Psoas muscle (tissue), 8 donors: ENCODE results near the gene FMNL2. TPM values are rescaled to one million over a fixed set of nuclear protein-coding genes. Genes with fewer than 3 reads are reported as not detected.

ENCODE experiments used
- ATAC-seq, 4 donors: fragments of 200-7000 bp; cut with Tn5 transposase; one replicate each; pipeline ENCODE4 v1.9.1; 2020; ENCODE audit warnings: moderate library complexity in 3 of 4, mild to moderate bottlenecking in 2 of 4
- DNase-seq, 2 donors: peaks; one replicate each; pipeline ENCODE4 v3.0.0-alpha.2; 2020
- H3K27ac ChIP-seq: fragments of 200-600 bp; one replicate; pipeline ENCODE4 v1.8.0; 2022
- H3K27me3 ChIP-seq, 3 donors: fragments of 200-600 bp in 1 of 3; one replicate each; pipeline versions ENCODE4 v1.6.1 to v1.8.0; 2013 to 2022; ENCODE audit warnings: low read length in 2 of 3, mild to moderate bottlenecking in 2 of 3, moderate library complexity in 1 of 3; ENCODE audit not compliant: insufficient read depth in 3 of 3
- H3K36me3 ChIP-seq, 2 donors: fragments of 200-600 bp in 1 of 2; one replicate each; pipeline versions ENCODE4 v1.6.1 to v1.8.0; 2013 to 2022; ENCODE audit warnings: low read depth in 1 of 2, mild to moderate bottlenecking in 1 of 2, moderate library complexity in 1 of 2; ENCODE audit not compliant: insufficient read depth in 1 of 2
- H3K4me1 ChIP-seq: fragments of 200-600 bp; one replicate; pipeline ENCODE4 v1.8.0; 2022
- H3K4me3 ChIP-seq: fragments of 200-600 bp; one replicate; pipeline ENCODE4 v1.8.0; 2022; ENCODE audit warnings: mild to moderate bottlenecking
- H3K9me3 ChIP-seq: fragments of 200-600 bp; one replicate; pipeline ENCODE4 v1.8.0; 2022
- WGBS, 3 donors: extraction: QIAGEN DNeasy Blood & Tissue Kit; methylation state at CpG; one replicate each; pipeline versions ENCODE4 v1.1.6 to v1.1.7; 2013; 5-methylcytosine and 5-hydroxymethylcytosine counted together
- intact Hi-C, 2 donors: fragments of 100-400 bp; cut with DNase I; formaldehyde crosslinking; loops; one replicate each; pipeline versions ENCODE4 v1.11.0 to v1.14.2; 2022
- polyA plus RNA-seq, 3 donors: library from polyadenylated mRNA; stranded (reverse); fragments of 200-250 nt; gene quantifications; one replicate each; pipeline ENCODE4 v1.2.3, GENCODE V29; 2013
- total RNA-seq, 4 donors: library from RNA; stranded (reverse); fragmentation: NEBNext Ultra II Directional in 2 of 4; extraction: Animal tissue kit (Norgen Biotek cat#: 25700) in 2 of 4; gene quantifications; one replicate each; pipeline versions ENCODE4 v1.2.1 to v1.2.4, GENCODE V29; 2021 to 2023
- TF ChIP-seq, protein P1 (sequence below): fragments of 200-600 bp; IDR thresholded peaks from one replicate; pipeline ENCODE4 v1.8.0; 2022; ENCODE audit warnings: antibody characterized with exemption
- donor health status: healthy with polysubstance abuse.
- donor health status: DM: no; HTN: no; CAD: no; lungs with moderate emphysema.
- donor health status: Bipolar disorder and iron deficiency.
- donor health status: healthy.
- donor health status: DM: yes; HTN: yes; CAD: no.
- donor health status: DM: no; HTN: no; CAD: no.
- donor health status: DM: no; HTN: no; CAD: no.
- donor health status: DM: yes; HTN: yes; CAD: no.

The FMNL2 gene
- total and polyA plus RNA-seq, 7 donors, result 6.6 to 18.2 (median 11.0) TPM

DNA sequence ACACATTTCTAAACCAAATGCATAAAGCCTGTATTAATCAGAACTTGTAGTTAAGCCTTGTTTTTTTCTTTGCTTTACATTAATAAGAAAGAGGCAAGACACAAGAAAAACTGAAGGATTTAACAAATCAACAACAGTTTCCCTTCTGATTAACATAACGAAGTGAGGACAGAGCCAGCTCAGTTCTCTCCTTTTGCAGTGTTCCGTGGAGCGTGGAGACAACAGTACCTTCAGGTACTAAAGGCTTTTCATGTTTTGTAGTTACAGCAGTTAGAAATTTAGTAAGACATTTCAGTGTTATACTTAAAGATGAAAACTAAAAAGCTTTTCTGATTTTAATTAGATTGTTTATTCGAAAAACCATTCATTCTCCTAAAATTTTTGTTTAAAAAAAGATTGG is 115.2 kb downstream of the FMNL2 start:
- Histone ChIP-seq H3K36me3 (no peaks in the 10 kb centered on the region), H3K27ac (no peak overlapping the region), H3K4me3 (no peak overlapping the region), H3K4me1 (peaks cover 52% of the 10 kb centered on the region), H3K9me3 (no peaks in the 10 kb centered on the region), H3K27me3 (no peaks in the 10 kb centered on the region)
- WGBS, 3 donors, result 96 to 99% (median 98%) methylated on average over 4 of the region's 4 CpGs
- ATAC-seq, result no peak
- intact Hi-C loops, result no loop called here
- TF ChIP-seq, protein P1, sequence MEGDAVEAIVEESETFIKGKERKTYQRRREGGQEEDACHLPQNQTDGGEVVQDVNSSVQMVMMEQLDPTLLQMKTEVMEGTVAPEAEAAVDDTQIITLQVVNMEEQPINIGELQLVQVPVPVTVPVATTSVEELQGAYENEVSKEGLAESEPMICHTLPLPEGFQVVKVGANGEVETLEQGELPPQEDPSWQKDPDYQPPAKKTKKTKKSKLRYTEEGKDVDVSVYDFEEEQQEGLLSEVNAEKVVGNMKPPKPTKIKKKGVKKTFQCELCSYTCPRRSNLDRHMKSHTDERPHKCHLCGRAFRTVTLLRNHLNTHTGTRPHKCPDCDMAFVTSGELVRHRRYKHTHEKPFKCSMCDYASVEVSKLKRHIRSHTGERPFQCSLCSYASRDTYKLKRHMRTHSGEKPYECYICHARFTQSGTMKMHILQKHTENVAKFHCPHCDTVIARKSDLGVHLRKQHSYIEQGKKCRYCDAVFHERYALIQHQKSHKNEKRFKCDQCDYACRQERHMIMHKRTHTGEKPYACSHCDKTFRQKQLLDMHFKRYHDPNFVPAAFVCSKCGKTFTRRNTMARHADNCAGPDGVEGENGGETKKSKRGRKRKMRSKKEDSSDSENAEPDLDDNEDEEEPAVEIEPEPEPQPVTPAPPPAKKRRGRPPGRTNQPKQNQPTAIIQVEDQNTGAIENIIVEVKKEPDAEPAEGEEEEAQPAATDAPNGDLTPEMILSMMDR, result no peak
- no peak for DNase-seq

DNA sequence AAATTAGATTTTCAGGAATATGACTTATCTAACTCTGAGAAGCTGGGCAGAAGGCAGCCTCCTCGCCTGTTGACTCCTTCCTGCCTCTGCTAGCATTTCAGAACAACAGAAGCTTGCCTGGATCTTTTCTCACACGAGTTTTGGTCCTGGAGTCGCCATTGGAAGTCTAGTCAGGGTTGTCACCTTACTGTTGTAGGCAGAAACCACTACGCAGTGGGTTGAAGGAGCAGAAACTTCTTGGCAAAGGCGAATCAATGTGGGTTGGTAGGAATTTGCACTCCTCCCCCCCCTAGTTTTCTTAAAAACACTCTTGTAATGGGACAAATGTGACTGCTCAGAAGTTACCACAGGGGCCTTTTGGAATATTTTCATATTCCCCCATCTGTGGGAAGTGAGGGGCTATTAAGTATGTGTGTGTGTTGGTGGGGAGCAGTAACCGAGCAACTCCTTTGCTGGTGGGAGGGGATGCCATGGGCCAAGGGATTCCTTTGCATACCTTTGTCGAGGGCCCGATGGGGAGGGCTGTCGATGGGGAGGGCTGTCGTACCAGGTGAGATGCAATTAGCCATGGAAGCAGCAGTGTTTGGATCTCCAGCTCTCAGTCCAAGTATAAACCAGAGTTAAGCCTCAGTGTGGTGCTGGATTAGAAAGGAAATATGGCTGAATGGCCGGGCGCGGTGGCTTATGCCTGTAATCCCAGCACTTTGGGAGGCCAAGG is 117.4 kb downstream of the FMNL2 start:
- no peak overlapping the region for H3K27ac ChIP-seq

DNA sequence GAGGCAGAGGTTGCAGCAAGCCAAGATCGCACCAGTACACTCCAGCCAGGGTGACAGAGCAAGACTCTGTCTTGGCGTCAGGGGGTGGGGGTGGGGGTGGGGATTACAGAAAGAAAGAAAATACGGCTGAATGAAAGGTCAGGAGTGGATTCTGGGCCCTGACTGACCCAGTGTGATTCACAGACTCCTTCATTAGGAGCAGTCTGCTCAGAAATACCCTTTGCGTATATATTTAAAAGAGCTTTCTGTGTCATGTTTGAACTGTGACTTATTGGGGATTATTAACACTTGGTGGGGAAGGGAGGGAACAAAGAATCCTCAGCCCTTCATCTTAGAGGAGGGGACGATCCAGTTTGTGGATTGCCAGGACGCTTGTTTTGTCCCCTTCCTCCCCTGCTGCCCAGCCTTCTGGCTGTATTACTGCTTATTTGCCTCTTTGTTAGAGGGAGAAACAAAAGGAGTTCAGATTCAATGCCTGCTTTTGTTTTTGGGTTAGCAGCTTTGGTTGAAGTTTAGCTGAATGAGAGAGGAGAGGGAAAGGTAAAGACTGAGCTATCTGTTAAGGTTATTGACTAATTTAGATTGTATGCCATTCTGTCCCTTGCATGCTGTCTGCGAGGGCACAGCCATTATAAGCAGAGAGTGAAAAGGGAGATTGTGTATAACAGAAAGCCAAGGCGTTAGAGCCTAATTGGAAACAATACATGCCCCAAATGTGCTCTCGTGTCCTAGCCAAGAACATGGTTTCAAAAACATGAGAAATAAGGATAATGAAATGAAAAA is 118.3 kb downstream of the FMNL2 start:
- H3K27ac ChIP-seq, result no peak overlapping the region
- H3K4me3 ChIP-seq, result no peak overlapping the region
- ATAC-seq (peak in 3 of 4 donors; percentile 30 to 55 (median 48)), DNase-seq (no peak)
- H3K4me1 ChIP-seq, result peaks cover 24% of the 10 kb centered on the region
- 77 to 88% (median 80%) methylated on average over 9 of the region's 9 CpGs for WGBS, 3 donors
- no peaks in the 10 kb centered on the region for H3K9me3 ChIP-seq
- TF ChIP-seq, protein P1, result no peak
- intact Hi-C loops, result no loop called here
- no peaks in the 10 kb centered on the region for H3K27me3 ChIP-seq
- no peaks in the 10 kb centered on the region for H3K36me3 ChIP-seq

More for the DNA sequence above, 117.4 kb downstream of the FMNL2 start:
- no peak overlapping the region for H3K4me3 ChIP-seq
- intact Hi-C loops, result no loop called here
- H3K4me1 ChIP-seq, result peaks cover 30% of the 10 kb centered on the region
- no peaks in the 10 kb centered on the region for H3K9me3 ChIP-seq
- TF ChIP-seq, protein P1, result no peak
- DNase-seq (no peak), ATAC-seq (no peak)
- H3K36me3 ChIP-seq, result no peaks in the 10 kb centered on the region
- H3K27me3 ChIP-seq, result no peaks in the 10 kb centered on the region
- WGBS, 3 donors, result 83 to 87% (median 85%) methylated on average over 13 of the region's 13 CpGs

DNA sequence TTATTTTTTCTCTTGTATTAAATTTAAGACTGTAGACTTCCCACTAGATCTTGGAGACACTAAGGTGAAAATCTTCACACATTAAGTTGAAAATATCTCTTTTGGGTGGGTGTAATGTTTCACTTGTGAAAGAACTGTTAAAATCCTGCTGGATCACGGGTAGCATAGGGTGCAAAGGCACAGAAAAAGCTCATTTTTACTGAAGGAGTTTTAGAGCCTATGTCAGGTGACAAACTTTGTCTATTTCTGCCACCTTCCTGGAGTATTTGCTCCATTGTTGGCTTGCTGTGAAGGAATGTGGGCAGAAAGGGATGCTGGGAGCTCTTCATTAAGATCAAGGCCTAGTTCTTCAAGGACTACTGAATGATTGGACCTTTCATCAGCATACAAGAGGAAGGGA is 119.4 kb downstream of the FMNL2 start:
- Histone ChIP-seq H3K4me1 (peaks cover 14% of the 10 kb centered on the region), H3K9me3 (no peaks in the 10 kb centered on the region), H3K27ac (no peak overlapping the region), H3K4me3 (no peak overlapping the region), H3K36me3 (no peaks in the 10 kb centered on the region), H3K27me3 (no peaks in the 10 kb centered on the region)
- no peak for DNase-seq
- TF ChIP-seq, protein P1, result no peak
- WGBS, 3 donors, result 96 to 100% (median 98%) methylated on average over 1 of the region's 1 CpG
- no peak for ATAC-seq
- intact Hi-C loops, result no loop called here
